Skeletal muscle satellite cell (primary cell): ENCODE results near the gene ZDHHC14. TPM values are rescaled to one million over a fixed set of nuclear protein-coding genes. Genes with fewer than 3 reads are reported as not detected.

ENCODE experiments used
- H3K27me3 ChIP-seq: 2 replicates; pipeline ENCODE4 v1.7.0; 2013; ENCODE audit warnings: low read length; ENCODE audit not compliant: control insufficient read depth, insufficient read depth
- H3K36me3 ChIP-seq: 2 replicates; pipeline ENCODE4 v1.7.0; 2013; ENCODE audit warnings: mild to moderate bottlenecking, control low read depth, low read length; ENCODE audit not compliant: insufficient read depth
- H3K4me1 ChIP-seq: 2 replicates; pipeline ENCODE4 v1.7.0; 2013; ENCODE audit warnings: low read length; ENCODE audit not compliant: control insufficient read depth, insufficient read depth
- H3K4me2 ChIP-seq: 2 replicates; pipeline ENCODE4 v1.7.0; 2013; ENCODE audit warnings: mild to moderate bottlenecking, low read length
- H3K4me3 ChIP-seq: 2 replicates; pipeline ENCODE4 v1.7.0; 2013; ENCODE audit warnings: low read length
- H3K9ac ChIP-seq: 2 replicates; pipeline ENCODE4 v1.7.0; 2013; ENCODE audit warnings: mild to moderate bottlenecking, low read depth, low read length, moderate library complexity
- H3K9me3 ChIP-seq: replicated peaks from 2 replicates; pipeline ENCODE4 v1.7.0; 2013; ENCODE audit warnings: mild to moderate bottlenecking, control low read depth, low read length
- small RNA-seq: library from RNA; depleted of rRNA; stranded (forward); fragments of <200 nt; gene quantifications from one replicate; pipeline ENCODE3, GENCODE V24; 2012

ZDHHC14 gene

DNA sequence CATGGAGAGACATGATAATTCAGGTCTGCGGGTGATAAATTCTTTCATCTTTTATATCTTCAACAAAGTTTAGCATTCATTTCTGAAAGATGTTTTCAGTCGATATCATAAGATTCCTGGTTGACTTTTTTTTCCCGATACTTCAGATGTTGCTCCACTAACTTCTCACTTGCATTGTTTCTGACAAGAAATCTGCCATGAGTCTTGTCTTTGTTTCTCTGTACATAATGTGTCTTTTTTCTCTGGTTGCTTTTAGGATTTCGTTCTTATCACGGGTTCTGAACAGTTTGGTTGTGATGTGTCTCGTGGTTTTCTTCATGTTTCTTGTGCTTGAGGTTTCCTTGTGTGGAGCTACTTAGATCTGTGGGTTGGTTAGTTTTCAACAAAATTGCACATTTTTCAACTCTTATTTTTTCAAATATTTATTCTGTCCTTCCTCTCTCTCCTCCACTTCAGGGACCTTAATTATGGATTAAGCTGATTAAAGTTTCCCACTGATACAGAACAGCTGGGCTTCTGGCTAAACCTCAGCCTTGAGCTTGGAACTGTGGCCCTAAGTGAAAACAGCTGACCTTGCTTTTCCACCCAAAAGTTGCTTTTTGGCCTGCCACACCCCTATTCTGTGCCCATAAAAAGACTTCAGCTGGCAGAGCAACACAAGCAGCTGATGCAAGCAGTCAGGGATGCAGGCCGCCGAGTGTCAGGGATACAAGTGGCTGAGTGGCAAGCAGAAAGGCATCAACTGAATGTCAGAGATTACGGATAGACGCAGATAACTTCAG is 344.2 kb downstream of the ZDHHC14 start:
- Histone ChIP-seq H3K9ac (no peak overlapping the region), H3K4me2 (no peak overlapping the region), H3K36me3 (no peaks in the 10 kb centered on the region), H3K27me3 (peaks cover 13% of the 10 kb centered on the region), H3K4me1 (no peaks in the 10 kb centered on the region), H3K4me3 (no peak overlapping the region), H3K9me3 (peaks cover 4% of the 10 kb centered on the region)

GRCh38 chr6:157725836-157726235 is 344.8 kb downstream of the ZDHHC14 start:
- no peak overlapping the region for H3K4me3 ChIP-seq
- H3K36me3 ChIP-seq, result no peaks in the 10 kb centered on the region
- H3K9ac ChIP-seq, result no peak overlapping the region

GRCh38 chr6:157726892-157727628 is 346.1 kb downstream of the ZDHHC14 start:
- no peak overlapping the region for H3K4me2 ChIP-seq
- peaks cover 4% of the 10 kb centered on the region for H3K9me3 ChIP-seq
- no peaks in the 10 kb centered on the region for H3K4me1 ChIP-seq
- H3K9ac ChIP-seq, result no peak overlapping the region
- no peak overlapping the region for H3K4me3 ChIP-seq
- no peaks in the 10 kb centered on the region for H3K36me3 ChIP-seq
- H3K27me3 ChIP-seq, result peaks cover 13% of the 10 kb centered on the region

More at GRCh38 chr6:157725836-157726235, 344.8 kb downstream of the ZDHHC14 start:
- H3K9me3 ChIP-seq, result peaks cover 4% of the 10 kb centered on the region
- no peak overlapping the region for H3K4me2 ChIP-seq
- H3K4me1 ChIP-seq, result no peaks in the 10 kb centered on the region
- H3K27me3 ChIP-seq, result peaks cover 13% of the 10 kb centered on the region

Small RNAs within 50 kb of the gene (small RNA-seq; reads per million reads assigned to genes)
- gene MIR3692, result not detected
